GM19328 (cell line): ENCODE data around the gene PIK3R3.
"Not testable (repeated sequence)": the region's sequence is repeated elsewhere in the genome, so short reads cannot be mapped to it uniquely, and the experiment has no call there.

Source experiments
- ATAC-seq: cut with Tn5 transposase; IDR thresholded peaks from one replicate; pipeline ENCODE4 v1.9.1; 2021; ENCODE audit warnings: mild to moderate bottlenecking, moderate library complexity; ENCODE audit not compliant: unreplicated experiment

PIK3R3 gene

DNA sequence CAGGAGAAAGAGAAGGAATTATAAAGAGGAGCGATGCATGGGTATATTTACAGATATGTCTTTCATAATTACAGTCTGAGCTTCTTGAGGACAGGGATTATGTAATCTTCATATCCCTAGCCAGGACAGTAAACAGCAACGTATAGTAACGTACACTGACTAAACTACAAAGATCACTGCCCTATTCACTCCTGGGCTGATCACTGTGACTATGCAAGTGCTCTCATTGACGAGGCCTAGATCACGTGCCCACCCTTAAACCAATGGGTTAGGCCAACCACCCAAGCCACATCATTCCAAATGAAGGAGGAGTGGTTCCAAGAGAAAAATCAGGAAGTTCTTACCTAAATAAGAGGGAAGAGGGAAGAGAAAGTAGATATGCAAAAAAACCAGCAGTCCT, 18.5 kb downstream of the PIK3R3 start:
- ATAC-seq, result no peak

DNA sequence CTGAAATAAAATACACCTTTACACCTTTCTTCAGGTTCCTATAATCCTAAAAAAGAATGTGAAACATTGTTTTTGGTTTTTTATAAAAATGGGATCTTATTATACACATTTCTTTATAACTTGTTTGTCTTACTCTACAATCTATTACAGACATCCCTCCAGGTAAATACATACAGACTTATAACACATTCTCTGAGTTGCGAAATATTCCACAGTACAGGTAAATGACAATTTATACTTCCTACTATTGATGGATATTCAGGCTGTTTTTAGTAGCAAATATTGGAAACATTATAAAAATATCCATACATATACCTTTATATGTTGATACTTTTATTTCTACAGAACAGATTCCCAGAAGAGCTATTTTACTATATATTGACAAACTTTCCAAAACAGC, 20.3 kb downstream of the PIK3R3 start:
- no peak for ATAC-seq

DNA sequence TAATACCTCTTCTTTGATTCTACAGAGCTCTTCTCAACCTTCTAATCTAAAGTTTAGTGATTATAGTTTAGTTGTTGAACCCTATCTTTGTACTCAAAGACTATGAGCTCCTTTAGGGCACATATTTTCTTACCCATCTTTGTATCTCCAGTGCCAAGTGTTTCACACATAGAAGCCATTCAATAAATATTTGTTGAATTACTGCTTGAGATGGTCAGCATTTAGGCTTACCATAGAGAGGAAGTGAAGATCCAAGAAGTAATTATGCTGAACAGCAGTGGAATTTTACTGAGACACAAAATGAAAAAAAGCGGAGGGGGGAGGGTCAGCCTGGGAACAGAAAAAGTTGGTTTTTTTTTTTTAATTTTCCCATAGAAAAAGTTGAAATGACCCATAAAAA, 21.9 kb downstream of the PIK3R3 start:
- ATAC-seq, result no peak

DNA sequence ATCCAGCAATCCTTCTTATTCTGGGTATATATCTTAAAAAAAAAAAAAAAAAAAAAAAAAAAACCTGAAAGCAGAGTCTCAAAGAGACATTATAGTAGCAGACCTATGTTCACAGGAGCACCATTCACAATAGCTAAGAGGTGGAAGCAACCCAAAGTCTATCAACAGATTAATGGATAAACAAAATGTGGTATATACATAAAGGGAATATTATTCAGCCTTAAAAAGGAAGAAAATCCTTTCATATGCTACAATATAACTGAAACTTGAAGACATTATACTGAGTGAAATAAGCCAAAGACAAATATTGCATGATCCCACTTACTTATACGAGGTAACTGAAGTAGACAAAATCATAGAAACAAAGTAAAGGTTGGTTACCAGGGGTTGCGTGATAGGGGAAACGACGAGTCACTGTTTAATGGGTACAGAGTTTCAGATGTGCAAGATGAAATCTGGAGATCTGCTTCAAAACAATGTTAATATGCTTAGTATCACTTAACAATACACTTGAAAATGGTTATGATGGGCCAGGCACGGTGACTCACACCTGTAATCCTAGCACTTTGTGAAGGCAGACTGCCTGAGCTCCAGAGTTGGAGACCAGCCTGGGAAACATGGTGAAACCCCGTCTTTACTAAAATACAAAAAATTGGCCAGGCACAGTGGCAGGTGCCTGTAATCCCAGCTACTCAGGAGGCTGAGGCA, 29.5 kb downstream of the PIK3R3 start:
- ATAC-seq, result no peak

DNA sequence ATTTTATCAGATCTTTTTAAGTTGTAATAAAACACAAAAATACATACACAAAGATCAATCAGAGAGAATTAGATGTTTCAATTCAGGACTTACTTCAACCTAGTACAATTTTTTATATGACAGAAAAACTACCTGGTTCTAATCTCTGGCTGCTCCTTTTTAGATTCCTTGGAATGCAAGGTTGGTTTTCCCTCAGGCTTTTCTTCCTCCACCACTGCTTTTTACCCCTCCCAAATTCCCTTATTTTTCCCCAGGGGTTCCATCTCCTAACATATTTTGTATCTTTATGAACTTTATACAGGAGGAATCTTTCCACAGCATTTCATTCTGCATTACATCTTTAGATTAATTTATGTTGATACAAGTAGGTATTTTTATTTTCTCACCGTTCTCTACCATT, 33.2 kb downstream of the PIK3R3 start:
- ATAC-seq, result no peak

DNA sequence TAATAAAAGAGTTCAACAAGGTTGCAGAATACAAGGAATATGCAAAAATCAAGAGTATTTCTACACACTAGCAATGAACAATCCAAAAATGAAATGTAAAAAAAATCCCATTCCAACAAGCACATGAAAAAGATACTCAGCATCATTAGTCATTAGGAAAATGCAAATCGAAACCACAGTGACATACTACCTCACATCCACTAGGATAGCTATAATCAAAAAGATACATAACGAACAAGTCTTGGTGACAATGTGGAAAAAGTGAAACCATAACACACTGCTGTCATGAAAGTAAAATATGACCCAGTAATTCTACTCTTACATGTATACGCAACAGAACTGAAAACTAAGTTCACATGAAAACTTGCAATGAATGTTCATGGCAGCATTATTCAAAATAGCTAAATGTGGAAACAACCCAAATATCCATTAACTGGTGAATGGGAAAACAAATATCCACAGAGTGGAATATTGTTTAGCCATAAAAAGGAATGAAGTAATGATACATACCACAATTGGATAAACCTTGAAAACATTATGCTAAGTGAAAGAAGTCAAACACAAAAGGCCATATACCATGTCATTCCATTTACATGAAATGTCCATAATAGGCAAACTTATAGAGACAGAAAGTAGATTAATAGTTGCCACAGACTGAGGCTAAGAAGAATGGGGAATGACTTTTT, 34.3 kb downstream of the PIK3R3 start:
- no peak for ATAC-seq

DNA sequence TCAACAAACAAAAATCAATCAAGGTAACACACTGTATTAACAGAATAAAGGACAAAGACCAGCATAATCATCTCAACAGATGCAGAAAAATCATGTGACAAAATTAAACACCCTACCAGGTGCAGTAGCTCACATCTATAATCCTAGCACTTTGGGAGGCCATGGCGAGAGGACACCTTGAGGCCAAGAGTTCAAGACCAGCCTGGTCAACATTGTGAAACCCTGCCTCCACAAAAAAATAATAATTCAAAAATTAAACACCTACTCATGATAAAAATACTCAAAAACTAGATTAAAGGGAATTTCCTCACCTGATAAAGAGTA, 35.3 kb downstream of the PIK3R3 start:
- no peak for ATAC-seq

DNA sequence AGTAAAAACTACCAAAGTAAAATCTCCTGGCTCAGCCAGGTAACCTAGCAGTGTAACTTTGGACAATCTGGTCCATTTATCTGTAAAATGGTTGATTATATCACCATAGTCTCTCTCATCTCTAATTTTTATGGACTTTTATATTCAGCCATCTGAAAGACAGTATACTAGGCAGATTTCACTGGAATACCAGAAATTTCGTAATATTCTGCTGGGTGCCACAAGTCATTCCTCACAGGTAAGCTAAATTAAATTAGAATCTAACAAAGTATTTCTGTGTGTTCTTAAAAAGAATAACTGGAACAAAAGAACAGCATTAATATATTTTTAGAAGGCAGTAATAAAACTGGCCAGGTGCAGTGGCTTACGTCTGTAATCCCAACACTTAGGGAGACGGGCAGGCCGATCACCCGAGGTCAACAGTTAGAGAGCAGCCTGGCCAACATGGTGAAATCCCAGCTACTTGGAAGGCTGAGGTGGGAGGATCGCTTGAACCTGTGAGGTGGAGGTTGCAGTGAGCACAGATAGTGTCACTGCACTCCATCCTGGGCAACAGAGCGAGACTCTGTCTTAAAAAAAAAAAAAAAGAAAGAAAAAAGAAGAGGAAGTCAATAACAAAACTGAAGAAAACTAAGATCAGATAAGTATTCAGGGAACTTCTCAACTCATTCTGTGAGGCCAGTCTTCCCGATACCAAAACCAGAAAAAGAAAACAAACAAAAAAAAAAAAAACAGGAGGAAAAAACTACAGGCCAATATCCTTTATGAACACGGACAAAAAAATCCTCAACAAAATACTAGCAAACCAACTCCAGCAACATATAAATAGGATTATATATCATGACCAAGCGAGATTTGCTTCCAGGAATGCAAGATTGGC, 35.9 kb downstream of the PIK3R3 start:
- ATAC-seq, result no peak

DNA sequence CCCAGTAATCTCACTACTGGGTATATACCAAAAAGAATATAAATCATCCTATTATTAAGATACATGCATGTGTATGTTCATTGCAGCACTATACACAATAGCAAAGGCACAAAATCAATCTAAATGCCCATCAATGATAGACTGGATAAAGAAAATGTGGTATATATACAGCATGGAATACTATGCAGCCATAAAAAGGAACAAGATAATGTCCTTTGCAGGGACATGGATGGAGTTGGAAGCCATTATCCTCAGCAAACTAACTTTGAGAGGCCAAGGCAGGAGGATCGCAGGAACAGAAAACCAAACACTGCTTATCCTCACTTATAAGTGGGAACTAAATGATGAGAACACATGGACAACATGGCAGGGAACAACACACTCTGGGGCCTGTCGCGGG, 37.3 kb downstream of the PIK3R3 start:
- not testable (repeated sequence) for ATAC-seq

DNA sequence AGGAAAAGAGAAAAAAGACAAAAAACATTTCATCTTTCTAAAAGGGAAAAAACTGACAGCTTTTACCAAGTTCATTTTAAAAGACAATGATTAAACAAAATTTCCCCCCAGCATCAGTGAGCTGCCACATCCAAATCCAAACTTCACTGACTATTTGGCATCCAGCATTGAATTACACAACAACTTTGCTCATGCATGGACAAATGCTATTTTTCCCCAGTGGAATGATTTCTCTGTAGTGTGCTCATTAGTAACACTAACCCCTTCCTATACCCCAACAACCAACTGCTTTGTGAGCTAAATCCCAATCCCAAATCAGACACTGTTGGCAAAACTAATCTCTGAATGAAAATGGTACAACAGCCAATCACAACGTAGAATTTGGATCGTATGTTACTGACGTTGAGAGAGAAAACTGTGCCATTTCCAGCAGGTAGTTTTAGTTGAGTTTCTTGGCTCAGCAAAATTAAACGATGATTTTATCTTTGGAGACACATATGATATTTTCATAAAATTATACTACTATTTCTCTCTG, 37.9 kb downstream of the PIK3R3 start:
- ATAC-seq, result no peak

DNA sequence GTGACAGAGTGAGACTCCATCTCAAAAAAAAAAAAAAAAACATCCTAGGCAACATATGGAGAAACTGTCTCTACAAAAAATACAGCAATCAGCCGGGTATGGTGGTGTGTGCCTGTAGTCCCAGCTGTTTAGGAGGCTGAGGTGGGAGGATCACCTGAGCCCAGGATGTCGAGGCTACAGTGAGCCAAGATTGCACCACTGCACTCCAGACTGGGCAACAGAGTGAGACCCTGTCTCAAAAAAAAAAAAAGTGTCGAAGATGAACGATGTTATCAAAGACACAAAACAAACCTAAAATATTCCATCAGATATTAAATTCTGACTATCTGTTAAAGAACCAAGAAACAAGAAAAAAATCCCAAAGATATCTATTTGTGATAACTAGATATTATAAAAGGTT, 38.6 kb downstream of the PIK3R3 start:
- not testable (repeated sequence) for ATAC-seq

DNA sequence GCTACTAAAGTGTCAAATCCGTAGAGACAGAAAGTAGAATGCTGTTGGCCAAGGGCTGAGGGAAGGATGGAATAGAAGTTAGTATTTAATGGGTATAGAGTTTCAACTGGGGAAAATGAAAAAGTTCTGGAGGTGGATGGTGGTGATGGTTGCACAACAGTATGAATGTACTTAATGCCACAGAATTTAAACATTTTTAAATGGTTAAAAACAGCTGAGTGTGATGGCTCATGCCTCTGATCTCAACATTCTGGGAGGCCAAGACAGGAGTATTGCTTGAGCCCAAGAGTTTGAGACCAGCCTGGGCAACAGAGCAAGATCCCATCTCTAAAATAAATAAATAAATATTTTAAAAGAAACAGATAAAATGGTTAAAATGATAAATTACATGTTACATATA, 44.5 kb downstream of the PIK3R3 start:
- no peak for ATAC-seq

DNA sequence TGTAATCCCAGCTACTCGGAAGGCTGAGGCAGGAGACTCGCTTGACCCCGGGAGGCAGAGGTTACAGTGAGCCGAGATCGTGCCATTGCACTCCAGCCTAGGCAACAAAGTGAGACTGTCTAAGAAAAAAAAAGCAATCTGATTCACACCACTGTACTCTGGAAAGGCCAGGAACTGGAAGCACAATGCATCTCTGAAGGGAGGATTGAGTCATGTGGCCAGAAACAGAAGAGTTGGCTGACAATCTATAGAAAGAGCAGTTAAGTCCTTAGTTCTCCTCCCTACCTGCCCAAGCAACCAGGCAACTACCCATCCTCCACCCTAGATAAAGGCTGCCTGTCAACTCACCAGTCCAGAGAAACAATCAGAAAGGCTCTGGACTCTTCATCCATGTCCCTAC, 45.9 kb downstream of the PIK3R3 start:
- ATAC-seq, result no peak

DNA sequence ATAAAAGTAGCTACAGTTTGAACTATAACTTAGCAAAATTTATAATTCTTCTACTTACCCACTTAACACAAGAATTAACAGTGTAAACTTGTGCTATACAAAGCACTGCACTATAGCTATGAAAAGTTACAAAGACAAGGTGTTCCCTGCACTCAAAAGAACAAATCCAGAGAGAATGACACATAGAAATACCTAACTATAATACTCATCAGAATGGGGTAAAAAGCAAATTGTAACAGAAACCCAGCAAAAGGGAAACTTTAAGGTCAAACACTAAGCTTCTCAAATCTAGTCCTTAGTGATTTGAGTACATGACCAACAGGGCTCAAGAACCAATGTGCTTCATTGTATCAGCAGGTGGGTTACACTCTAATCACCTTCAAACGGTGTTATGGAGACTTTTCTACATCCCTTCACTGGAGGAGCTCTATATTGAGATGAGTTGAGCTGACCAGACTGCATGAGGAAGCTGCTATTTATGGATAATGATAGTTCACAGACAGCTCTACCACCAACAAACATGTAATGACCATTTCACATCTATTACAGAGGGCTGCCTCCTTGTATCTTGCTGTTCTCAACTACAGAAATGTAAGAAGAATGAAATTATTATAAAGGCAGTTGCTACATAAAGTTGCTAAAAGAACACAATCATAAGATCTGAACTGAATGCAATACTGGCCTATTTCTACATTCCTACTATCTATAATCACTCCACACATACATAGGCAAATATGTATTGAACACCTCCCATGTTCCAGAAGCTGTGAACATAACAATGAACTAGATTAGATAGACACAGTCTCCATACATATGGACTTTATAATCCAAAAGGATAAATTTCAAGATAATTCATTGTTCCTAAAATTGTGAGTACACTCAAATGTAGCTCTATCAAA, 47.6 kb downstream of the PIK3R3 start:
- no peak for ATAC-seq

DNA sequence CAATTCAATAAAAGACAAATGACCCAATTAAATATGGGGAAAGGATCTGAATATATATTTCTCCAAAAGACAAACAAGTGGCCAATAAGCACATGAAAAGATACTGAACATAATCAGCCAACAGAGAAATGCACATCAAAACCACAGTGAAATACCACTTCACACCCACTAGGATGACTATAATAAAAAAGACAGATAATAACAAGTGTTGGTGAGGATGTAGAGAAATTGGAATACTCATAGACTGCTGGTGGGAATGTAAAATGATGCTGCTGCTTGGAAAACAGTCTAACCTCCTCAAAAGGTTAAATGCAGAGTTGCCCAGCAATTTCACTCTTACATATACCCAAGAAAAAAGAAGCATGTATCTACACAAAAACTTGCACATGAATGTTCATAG, 48.9 kb downstream of the PIK3R3 start:
- no peak for ATAC-seq

DNA sequence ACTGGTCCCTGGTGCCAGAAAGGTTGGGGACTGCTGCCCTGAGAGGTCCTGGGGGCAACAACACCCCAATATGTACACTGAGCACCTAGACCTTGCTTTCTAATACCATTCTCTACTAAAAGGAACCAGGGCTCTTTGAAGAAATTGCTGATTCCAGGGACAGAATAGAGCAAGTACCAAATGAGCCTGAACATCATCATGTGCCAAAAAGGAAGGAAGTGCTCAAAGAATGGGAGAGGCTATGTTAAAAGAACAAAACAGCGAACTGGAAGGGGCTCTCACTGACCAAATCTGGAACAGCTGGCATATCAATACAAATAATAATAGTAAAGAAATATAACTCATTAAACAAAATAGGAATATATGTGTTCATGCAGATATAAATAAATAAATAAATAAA, 50.8 kb downstream of the PIK3R3 start:
- ATAC-seq, result no peak

DNA sequence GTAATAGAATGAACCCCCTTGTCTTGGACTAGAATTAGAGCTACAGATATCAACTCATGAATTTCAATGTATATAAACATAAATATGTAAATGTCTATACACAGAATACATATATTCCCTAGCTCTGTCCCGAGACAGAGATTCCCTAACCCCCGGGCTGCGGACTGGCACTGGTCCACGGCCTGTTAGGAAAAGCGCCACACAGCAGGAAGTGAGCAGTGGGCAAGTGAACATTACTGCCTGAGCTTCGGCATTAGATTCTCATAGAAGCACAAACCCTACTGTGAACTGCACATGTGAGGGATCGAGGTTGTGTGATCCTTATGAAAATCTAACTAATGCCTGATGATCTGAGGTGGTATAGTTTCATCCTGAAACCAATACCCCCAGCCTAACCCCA, 51.2 kb downstream of the PIK3R3 start:
- no peak for ATAC-seq

DNA sequence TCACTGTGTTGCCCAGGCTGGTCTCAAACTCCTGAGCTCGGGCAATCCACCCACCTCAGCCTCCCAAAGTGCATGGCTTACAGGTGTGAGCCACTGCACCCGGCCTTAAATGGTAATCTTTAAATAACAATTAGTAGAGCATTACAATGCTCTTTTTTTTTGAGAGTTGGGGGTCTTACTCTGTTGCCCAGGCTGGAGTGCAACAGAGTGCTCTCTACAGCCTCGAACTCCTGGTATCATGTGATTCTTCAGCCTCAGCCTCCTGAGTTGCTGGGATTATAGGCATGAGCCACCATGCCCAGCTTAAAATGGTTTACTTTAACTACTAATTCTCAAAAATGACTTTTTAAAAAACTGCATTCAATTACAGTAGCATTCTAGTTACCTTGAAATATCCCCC, 52.2 kb downstream of the PIK3R3 start:
- no peak for ATAC-seq

DNA sequence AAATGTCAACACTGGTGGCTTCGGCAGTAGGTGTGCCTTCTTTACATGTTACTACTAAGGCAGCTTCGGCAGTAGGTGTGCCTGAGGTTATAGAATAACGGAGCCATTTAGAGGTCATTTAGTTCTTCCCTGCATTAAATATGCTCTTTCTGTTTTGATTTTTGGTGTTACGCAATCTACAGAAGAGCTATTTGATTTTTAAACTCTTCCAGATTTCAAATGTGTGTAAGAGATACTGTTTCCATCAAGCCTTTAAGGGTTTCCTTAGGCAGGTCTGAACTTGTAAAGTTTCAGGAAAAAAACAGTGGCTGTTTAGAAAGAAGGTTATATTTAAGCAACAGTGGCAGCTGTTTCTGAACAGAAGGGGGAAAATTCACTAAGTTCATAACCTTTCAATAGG, 54.8 kb downstream of the PIK3R3 start:
- no peak for ATAC-seq

DNA sequence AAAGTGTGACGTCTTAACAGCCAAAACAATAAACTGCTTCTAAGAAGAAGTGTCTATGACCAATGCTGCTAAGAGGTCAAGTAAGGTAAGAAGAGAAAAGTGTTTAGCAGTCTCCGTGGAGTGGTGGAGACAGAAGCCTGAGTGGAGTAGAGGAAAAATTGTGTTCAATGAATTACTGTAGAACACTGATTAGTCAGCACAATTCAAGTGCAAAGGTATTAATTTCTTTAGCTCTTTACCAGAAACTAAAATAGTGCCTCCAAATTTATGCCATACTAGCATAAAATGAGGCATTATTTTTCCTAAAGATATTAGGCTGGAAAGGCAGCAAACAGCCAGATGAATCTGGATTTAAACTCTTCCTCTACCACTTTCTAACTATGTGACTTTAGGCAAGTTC, 56.1 kb downstream of the PIK3R3 start:
- no peak for ATAC-seq

DNA sequence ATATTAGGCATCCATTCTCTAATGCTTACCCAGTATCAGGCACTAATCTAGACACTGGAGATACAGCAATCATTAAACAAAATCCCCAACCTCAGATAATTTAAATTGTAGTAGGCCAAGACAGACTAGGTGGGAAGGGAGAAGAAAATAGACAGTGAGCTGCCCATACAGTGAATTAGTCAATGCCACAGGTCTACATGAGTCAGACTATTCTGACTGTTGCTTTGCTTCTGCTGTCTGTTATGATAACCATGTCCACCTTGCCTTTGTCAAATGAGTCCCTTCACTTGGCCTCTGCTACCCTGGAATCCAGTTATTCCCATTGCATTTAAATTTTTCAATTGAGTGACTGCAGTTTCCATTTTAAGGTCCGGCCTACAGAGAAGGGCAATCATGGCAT, 59.5 kb downstream of the PIK3R3 start:
- ATAC-seq, result no peak
